ENCODE results near the gene VPS4B. TPM values are rescaled to one million over a fixed set of nuclear protein-coding genes. Genes with fewer than 3 reads are reported as not detected.
A peak's percentile ranks its signal among the peaks of the same experiment; 100 is the strongest.

Gene VPS4B
- total and polyA plus RNA-seq, 5 donors from 2014 or later: 54.2 to 93.3 (median 67.2) TPM

DNA sequence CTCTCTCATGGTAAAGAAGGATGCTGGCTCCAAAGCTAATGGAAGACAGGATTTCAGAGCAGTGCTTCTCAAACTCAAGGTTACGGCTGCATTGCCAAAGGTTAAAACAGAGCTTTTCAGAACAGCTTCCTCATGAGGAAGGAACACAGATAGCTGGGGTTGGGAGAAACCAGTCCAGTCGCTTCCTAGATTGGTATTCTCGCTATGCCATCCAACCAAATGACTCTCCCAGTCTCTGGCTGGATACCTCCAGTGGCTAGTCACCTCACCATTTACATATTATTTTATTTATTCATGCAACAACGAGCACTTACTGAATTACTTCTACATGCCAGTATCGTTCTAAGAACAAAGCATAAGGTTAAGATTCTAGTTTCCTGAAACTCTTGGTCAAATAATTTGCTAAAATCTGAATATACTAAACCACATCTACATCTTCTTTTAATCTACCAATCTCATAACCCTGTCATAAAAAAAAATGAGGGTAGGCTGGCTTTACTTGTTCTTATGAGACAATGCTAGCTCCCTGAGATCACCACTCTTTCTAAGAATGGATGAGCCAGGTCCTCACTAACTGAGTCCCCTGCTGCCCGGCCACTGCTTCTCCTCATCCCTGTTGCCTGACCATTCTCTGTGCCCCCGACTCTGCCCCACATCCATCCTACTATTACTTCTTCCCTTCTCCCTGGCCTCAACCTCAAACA lies 75.6 kb downstream of the VPS4B start:
- no peak overlapping the region for H3K4me3 ChIP-seq (ENCODE audit: low read depth, low read length)
- H3K27me3 Mint-ChIP-seq: no peaks in the 10 kb centered on the region
- H3K36me3 ChIP-seq (ENCODE audit: control insufficient read depth, insufficient read depth, low read length): peaks cover 76% of the 10 kb centered on the region
- peaks cover 0 to 13% (median 5%) of the 10 kb centered on the region in 4 donors for H3K4me1 Mint-ChIP-seq
- no peaks in the 10 kb centered on the region for H3K9me3 ChIP-seq (ENCODE audit: control insufficient read depth in 2 of 2, low read length in 2 of 2)
- ATAC-seq (ENCODE audit: low read depth in 2 of 2): no peak
- no peak overlapping the region for H3K27ac ChIP-seq (ENCODE audit: insufficient read depth, low read length, poor library complexity, severe bottlenecking)
- no peak for DNase-seq
- H3K9me3 Mint-ChIP-seq: no peaks in the 10 kb centered on the region
- no peak overlapping the region for H3K4me3 Mint-ChIP-seq
- H3K27me3 ChIP-seq (ENCODE audit: control insufficient read depth, insufficient read depth, low read length): no peaks in the 10 kb centered on the region
- H3K27ac Mint-ChIP-seq: peak overlapping the region in 2 of 3 donors; percentile 9 to 28
- peaks cover 37% of the 10 kb centered on the region for H3K36me3 Mint-ChIP-seq
- no peaks in the 10 kb centered on the region for H3K4me1 ChIP-seq (ENCODE audit: control insufficient read depth, insufficient read depth, low read length, poor library complexity, severe bottlenecking)

DNA sequence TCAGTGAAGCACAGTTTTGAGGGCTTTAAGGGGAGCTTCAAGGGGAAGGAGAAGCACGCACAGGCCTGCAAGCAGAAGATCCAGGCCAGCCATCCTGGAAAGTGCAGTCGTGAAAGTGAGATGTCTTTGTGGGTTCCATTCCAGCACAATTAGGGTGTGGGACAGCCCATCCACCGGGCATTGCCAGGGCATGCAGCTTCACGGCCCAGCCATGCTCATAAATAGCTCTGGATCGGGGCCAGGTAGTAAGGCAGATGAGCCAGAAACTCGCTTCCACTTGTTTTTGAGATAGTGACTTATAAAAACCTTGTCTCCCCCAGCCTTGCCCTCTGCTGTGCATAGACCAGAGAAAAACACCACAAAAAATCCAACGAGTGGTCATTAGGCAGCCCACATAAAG lies 76.2 kb downstream of the VPS4B start:
- peaks cover 75% of the 10 kb centered on the region for H3K36me3 ChIP-seq (ENCODE audit: control insufficient read depth, insufficient read depth, low read length)
- ATAC-seq (ENCODE audit: low read depth in 2 of 2): no peak

DNA sequence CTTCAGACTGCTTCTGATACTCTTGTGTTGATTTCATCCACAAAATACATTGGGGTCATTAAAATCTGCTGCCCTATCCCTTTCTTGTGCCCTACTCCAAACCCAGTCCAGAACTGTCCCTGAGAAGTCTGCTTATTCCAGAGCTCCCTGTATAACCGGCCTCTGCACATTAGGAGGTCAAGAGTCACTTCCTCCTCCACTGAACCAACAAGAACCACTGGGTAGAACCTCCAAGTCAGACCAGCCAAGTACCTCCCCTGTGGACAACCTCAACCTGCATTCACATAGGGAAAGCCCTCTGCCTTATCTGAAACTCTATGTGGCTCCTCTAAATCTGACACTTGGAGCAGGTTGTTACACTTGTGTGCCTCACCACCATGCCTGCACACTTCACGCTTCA lies 77.4 kb downstream of the VPS4B start:
- H3K4me3 Mint-ChIP-seq: no peak overlapping the region
- H3K36me3 ChIP-seq (ENCODE audit: control insufficient read depth, insufficient read depth, low read length): peaks cover 72% of the 10 kb centered on the region
- peaks cover 3 to 18% (median 8%) of the 10 kb centered on the region in 4 donors for H3K4me1 Mint-ChIP-seq
- DNase-seq: no peak
- H3K9me3 Mint-ChIP-seq: no peaks in the 10 kb centered on the region
- peak overlapping the region in 2 of 3 donors; percentile 8 to 24 for H3K27ac Mint-ChIP-seq
- H3K27ac ChIP-seq (ENCODE audit: insufficient read depth, low read length, poor library complexity, severe bottlenecking): no peak overlapping the region
- no peaks in the 10 kb centered on the region for H3K27me3 Mint-ChIP-seq
- H3K36me3 Mint-ChIP-seq: peaks cover 44% of the 10 kb centered on the region
- no peak for ATAC-seq (ENCODE audit: low read depth in 2 of 2)
- H3K4me3 ChIP-seq (ENCODE audit: low read depth, low read length): no peak overlapping the region
- H3K4me1 ChIP-seq (ENCODE audit: control insufficient read depth, insufficient read depth, low read length, poor library complexity, severe bottlenecking): no peaks in the 10 kb centered on the region
- no peaks in the 10 kb centered on the region for H3K9me3 ChIP-seq (ENCODE audit: control insufficient read depth in 2 of 2, low read length in 2 of 2)
- H3K27me3 ChIP-seq (ENCODE audit: control insufficient read depth, insufficient read depth, low read length): no peaks in the 10 kb centered on the region

More for the DNA sequence above, 76.2 kb downstream of the VPS4B start:
- H3K4me3 ChIP-seq (ENCODE audit: low read depth, low read length): no peak overlapping the region
- H3K9me3 ChIP-seq (ENCODE audit: control insufficient read depth in 2 of 2, low read length in 2 of 2): no peaks in the 10 kb centered on the region
- H3K9me3 Mint-ChIP-seq: no peaks in the 10 kb centered on the region
- H3K36me3 Mint-ChIP-seq: peaks cover 41% of the 10 kb centered on the region
- H3K27me3 ChIP-seq (ENCODE audit: control insufficient read depth, insufficient read depth, low read length): no peaks in the 10 kb centered on the region
- H3K27ac ChIP-seq (ENCODE audit: insufficient read depth, low read length, poor library complexity, severe bottlenecking): no peak overlapping the region
- H3K4me1 ChIP-seq (ENCODE audit: control insufficient read depth, insufficient read depth, low read length, poor library complexity, severe bottlenecking): no peaks in the 10 kb centered on the region
- H3K4me1 Mint-ChIP-seq: peaks cover 0 to 13% (median 7%) of the 10 kb centered on the region in 4 donors
- no peaks in the 10 kb centered on the region for H3K27me3 Mint-ChIP-seq
- H3K4me3 Mint-ChIP-seq: no peak overlapping the region
- DNase-seq: no peak
- no peak overlapping the region for H3K27ac Mint-ChIP-seq

DNA sequence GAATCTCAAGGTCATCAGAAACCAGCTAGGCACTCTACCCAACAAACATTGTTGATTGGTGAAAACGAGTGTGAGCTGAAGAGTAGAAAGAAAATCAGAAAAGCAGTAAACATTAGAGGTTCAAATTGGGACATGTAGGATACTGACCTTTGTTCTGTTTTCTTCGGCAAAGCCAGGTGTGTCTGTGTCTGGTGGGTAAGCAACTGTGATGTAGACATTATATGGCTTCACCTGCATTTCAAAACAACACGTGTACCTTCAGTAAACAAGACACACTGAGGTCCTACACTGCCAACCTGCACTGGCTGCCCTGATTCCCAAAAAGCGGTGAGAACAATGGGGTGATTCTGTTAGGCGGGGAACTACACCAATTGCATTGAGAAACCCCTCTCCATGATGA lies 78.0 kb downstream of the VPS4B start:
- Histone ChIP-seq H3K27me3 (ENCODE audit: control insufficient read depth, insufficient read depth, low read length) (no peaks in the 10 kb centered on the region), H3K27ac (ENCODE audit: insufficient read depth, low read length, poor library complexity, severe bottlenecking) (no peak overlapping the region), H3K4me3 (ENCODE audit: low read depth, low read length) (no peak overlapping the region), H3K36me3 (ENCODE audit: control insufficient read depth, insufficient read depth, low read length) (peaks cover 67% of the 10 kb centered on the region), H3K9me3 (ENCODE audit: control insufficient read depth in 2 of 2, low read length in 2 of 2) (no peaks in the 10 kb centered on the region), H3K4me1 (ENCODE audit: control insufficient read depth, insufficient read depth, low read length, poor library complexity, severe bottlenecking) (no peaks in the 10 kb centered on the region)
- ATAC-seq (ENCODE audit: low read depth in 2 of 2): no peak
- peaks cover 4 to 19% (median 8%) of the 10 kb centered on the region in 4 donors for H3K4me1 Mint-ChIP-seq
- no peak for DNase-seq
- no peak overlapping the region for H3K4me3 Mint-ChIP-seq
- H3K27ac Mint-ChIP-seq: no peak overlapping the region
- peaks cover 43% of the 10 kb centered on the region for H3K36me3 Mint-ChIP-seq
- H3K27me3 Mint-ChIP-seq: no peaks in the 10 kb centered on the region
- no peaks in the 10 kb centered on the region for H3K9me3 Mint-ChIP-seq

DNA sequence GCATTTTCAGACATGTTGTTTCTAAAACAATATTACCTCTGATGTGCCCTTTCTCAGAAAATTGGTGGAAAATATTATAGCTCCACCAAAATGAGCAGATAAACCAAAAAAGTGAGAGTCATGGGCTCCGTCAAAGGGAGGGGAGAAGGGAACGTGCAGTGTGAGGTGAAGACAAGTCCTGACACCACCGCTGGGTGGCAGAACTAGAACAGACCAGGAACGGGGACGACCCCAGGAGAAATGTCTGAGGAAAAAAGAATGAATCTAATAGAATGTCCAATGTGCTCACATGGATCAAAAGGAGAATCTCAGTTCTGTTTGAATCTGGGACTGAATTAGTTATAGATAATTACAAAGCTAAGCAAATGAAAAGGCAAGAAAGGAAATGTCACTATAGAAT lies 80.1 kb downstream of the VPS4B start:
- no peaks in the 10 kb centered on the region for H3K9me3 ChIP-seq (ENCODE audit: control insufficient read depth in 2 of 2, low read length in 2 of 2)
- Mint-ChIP-seq H3K4me3 (no peak overlapping the region), H3K27ac (no peak overlapping the region), H3K36me3 (peaks cover 44% of the 10 kb centered on the region), H3K4me1 (peaks cover 4 to 19% (median 8%) of the 10 kb centered on the region in 4 donors), H3K9me3 (no peaks in the 10 kb centered on the region), H3K27me3 (no peaks in the 10 kb centered on the region)
- peak in 1 of 3 donors; percentile 28 for DNase-seq
- peak in 1 of 2 donors; percentile 48 for ATAC-seq (ENCODE audit: low read depth in 2 of 2)
- H3K4me1 ChIP-seq (ENCODE audit: control insufficient read depth, insufficient read depth, low read length, poor library complexity, severe bottlenecking): no peaks in the 10 kb centered on the region
- no peak overlapping the region for H3K27ac ChIP-seq (ENCODE audit: insufficient read depth, low read length, poor library complexity, severe bottlenecking)
- H3K27me3 ChIP-seq (ENCODE audit: control insufficient read depth, insufficient read depth, low read length): no peaks in the 10 kb centered on the region
- peaks cover 70% of the 10 kb centered on the region for H3K36me3 ChIP-seq (ENCODE audit: control insufficient read depth, insufficient read depth, low read length)
- H3K4me3 ChIP-seq (ENCODE audit: low read depth, low read length): no peak overlapping the region

DNA sequence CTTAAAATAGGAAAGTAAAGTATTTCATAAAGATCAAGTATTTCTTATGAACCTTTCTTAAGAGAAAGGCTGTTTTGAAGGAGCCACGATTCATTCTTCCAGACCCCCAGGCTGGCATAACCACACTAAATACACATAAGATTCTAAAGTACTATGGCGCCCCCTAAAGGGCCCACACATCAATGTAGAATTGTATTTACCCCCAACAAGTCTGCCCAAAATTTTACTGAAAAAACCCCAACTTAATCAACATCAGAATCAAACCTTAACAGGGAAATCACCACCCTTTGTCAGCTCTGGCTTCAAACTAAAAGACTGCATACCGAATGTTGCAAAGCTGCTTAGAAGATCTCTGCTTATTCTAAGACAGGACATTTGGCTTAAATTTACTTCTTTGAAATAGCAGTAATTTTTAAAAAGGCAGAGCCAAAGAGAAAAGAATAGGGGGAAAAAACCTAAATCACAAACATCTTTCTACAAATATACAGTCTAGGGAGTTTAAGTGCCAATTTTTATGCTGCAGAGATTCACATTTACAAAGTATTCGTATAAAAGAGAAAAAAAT lies 82.3 kb downstream of the VPS4B start:
- Histone ChIP-seq H3K4me1 (ENCODE audit: control insufficient read depth, insufficient read depth, low read length, poor library complexity, severe bottlenecking) (no peaks in the 10 kb centered on the region), H3K36me3 (ENCODE audit: control insufficient read depth, insufficient read depth, low read length) (peaks cover 70% of the 10 kb centered on the region), H3K9me3 (ENCODE audit: control insufficient read depth in 2 of 2, low read length in 2 of 2) (no peaks in the 10 kb centered on the region), H3K27ac (ENCODE audit: insufficient read depth, low read length, poor library complexity, severe bottlenecking) (no peak overlapping the region), H3K4me3 (ENCODE audit: low read depth, low read length) (no peak overlapping the region), H3K27me3 (ENCODE audit: control insufficient read depth, insufficient read depth, low read length) (no peaks in the 10 kb centered on the region)
- Mint-ChIP-seq H3K27ac (peak overlapping the region in 2 of 3 donors; percentile 13 to 78), H3K9me3 (no peaks in the 10 kb centered on the region), H3K27me3 (no peaks in the 10 kb centered on the region), H3K4me3 (no peak overlapping the region), H3K4me1 (peaks cover 4 to 19% (median 10%) of the 10 kb centered on the region in 4 donors), H3K36me3 (peaks cover 43% of the 10 kb centered on the region)
- DNase-seq: peak; percentile 30 to 71 (median 51)
- peak; percentile 57 for ATAC-seq (ENCODE audit: low read depth in 2 of 2)

Measured in CD4-positive, CD25-positive, alpha-beta regulatory T cell (primary cell).